A673 (cell line): ENCODE measurements around the gene B9D1.

ENCODE experiments used
- EZH2 ChIP-seq: fragments of 200-600 bp; sonication (generic); IDR thresholded peaks from 2 replicates; pipeline ENCODE4 v1.6.1; 2017; ENCODE audit warnings: borderline replicate concordance, low read depth, mild to moderate bottlenecking, mixed read lengths, antibody characterized with exemption, low read length; ENCODE audit not compliant: poor library complexity, severe bottlenecking
- TF ChIP-seq, protein P1 (sequence below): fragments of 300-800, 200-600 bp; sonication (generic); conservative IDR thresholded peaks from 2 replicates; pipeline ENCODE4 v1.5.1; 2017; ENCODE audit warnings: low read depth, mild to moderate bottlenecking, antibody characterized with exemption, low read length, moderate library complexity, mixed read lengths

DNA sequence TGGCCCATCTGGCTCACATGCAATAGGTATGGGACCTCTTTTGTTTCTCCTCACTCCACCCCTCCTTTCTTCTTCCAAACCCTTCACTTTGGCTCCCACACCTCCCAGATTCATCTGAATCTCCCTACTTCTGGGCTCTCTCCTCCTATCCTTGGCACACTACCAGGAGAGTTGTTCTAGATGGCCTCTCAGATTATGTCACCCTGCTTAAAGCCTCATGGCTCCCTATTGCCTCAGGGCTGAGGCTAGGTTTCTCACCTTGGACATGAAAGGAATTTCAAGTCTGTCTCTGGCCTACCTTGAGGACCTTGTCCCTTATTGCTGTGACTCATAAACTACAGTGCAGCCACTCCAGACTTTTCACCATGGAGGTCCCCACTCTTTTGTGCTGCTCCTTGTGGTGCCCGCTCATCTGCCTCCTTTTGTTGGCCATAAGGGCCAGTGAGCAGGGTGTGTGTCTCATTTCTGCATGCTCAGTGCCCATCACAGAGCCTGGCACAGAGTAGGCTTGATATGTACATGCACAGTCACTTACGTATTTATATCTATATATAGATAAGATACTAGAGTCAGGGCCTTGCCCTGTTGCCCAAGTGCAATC lies 25.5 kb upstream of the B9D1 start:
- TF ChIP-seq, protein P1, sequence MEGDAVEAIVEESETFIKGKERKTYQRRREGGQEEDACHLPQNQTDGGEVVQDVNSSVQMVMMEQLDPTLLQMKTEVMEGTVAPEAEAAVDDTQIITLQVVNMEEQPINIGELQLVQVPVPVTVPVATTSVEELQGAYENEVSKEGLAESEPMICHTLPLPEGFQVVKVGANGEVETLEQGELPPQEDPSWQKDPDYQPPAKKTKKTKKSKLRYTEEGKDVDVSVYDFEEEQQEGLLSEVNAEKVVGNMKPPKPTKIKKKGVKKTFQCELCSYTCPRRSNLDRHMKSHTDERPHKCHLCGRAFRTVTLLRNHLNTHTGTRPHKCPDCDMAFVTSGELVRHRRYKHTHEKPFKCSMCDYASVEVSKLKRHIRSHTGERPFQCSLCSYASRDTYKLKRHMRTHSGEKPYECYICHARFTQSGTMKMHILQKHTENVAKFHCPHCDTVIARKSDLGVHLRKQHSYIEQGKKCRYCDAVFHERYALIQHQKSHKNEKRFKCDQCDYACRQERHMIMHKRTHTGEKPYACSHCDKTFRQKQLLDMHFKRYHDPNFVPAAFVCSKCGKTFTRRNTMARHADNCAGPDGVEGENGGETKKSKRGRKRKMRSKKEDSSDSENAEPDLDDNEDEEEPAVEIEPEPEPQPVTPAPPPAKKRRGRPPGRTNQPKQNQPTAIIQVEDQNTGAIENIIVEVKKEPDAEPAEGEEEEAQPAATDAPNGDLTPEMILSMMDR = no peak
- no peak for TF ChIP-seq EZH2
